HG02798 (cell line): ENCODE data around the gene ADARB2.

Source experiments
- ATAC-seq: cut with Tn5 transposase; IDR thresholded peaks from one replicate; pipeline ENCODE4 v1.9.1; 2021; ENCODE audit warnings: mild to moderate bottlenecking; ENCODE audit not compliant: unreplicated experiment, poor library complexity

ADARB2 gene

GRCh38 chr10:1602037-1602484, 135.3 kb downstream of the ADARB2 start:
- no peak for ATAC-seq

GRCh38 chr10:1601406-1601805, 135.9 kb downstream of the ADARB2 start:
- no peak for ATAC-seq

- peak; percentile 55 for ATAC-seq
Observed at GRCh38 chr10:1600861-1601260, 136.5 kb downstream of the ADARB2 start.

- ATAC-seq = no peak
Observed at GRCh38 chr10:1598393-1599153, 138.8 kb downstream of the ADARB2 start.

DNA sequence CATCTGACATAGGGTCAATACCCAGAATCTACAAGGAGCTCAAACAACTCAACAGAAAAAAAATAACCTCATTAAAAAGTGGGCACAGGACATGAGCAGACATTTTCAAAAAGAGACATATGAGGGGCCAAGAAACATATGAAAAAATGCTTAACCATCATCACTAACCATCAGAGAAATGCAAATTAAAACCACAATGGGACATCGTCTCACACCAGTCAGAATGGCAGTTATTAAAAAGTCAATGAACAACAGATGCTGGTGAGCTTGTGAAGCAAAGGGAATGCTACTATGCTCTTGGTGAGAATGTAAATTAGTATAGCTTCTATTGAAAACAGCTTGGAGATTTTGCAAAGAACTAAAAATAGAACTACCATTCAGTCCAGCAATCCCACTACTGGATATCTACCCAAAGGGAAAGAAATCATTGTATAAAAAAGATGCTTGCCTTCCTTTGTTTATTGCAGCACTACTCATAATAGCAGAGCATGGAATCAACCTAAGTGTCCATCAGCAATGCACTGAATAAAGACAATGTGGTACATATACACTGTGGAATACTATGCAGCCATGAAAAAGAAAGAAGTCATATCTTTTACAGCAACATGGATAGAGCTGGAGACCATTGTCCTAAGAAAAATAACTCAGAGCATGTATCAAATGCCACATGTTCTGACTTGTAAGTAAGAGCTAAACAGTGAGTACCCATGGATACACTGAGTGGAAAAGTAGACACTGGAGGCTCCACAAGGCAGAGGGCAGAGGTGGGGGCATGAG, 139.8 kb downstream of the ADARB2 start:
- no peak for ATAC-seq

DNA sequence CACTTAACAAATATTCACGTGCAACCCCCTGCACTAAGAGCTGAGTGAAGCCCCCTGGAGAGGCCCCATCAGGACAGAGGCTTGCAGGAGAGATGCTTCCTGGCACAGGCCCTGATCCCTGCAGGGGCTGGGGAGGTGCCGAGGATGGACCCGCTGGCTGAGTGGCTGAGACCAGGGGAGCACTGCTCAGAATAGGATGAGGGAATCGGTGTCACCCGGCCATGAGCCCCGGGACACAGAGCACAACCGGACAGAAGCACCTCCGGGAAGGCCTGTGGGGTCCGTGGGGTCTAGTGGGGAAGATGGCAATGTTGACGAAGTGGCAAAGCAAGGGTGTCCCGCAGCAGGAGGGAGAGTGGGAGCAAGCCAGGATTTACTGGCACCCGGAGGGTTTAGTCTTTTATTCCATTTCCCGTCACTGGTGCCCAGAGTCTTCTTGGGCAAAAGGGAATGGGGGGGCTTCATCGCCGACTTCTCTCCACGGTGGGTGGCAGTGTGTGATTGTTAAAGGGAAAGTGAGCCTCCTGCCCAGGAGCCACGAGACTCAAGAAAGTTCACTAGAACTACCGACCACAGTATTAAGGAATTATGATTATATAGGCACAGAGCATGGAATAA, 140.7 kb downstream of the ADARB2 start:
- no peak for ATAC-seq

DNA sequence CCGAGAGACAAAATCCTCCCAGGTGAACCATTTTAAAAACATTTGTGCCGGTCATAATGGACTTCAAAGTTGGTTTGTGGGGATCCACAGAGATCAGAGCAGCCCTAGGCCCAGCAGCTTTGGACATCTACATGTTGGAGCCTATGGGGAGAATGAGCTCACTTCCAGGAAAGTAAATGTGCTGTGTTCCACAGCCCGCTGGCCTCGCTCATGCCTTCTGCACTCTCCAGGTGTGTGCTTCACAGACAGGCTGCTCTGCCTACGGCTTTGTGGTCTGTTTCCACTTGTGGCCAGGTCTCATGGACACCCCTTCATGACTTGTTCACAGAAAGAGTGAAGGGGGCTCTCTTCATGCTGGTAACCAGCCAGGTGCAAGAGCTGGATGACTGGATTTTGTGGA, 141.6 kb downstream of the ADARB2 start:
- ATAC-seq = no peak

GRCh38 chr10:1595242-1595600, 142.1 kb downstream of the ADARB2 start:
- no peak for ATAC-seq

DNA sequence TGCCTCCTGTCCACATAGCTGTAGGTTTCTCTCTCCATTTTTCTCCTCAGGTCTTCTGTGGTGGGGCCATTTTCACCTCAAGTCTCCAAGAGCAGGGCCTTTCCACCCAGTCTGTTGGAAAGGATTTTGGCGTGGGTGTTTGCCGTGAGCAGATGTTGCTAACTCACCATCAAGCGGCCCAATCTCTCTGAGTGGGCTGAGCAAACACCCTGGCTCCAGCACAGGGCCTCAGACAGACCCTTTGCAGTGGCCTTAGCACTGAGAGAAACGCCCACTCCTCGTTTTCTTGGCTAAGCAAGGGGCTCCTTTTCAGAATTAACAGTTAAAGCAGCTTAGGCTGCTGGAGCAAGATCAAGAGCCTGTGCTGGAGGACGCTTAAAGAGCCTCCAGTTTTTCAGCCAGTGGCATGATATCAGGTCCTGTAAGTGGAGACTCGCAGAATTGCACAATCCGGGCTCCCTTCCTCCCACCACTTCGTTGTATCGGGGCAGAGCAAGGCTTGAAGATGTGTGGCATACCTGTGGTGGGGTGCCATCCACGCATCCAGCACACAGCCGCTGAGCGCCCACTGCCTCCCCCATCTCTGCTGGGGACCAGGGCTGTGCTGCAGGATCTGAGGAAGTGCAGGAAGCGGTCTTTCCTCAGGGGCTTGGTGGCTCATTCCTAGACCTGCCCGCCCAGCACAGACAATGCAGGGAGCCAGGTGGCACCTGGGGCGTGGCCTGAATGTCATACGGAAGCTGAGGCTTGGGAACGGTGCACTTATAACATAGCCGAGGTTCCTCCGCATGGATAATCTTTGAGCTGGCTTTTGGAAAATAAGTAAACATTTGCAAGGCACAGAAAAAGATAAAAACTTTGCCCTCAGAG, 142.7 kb downstream of the ADARB2 start:
- ATAC-seq = no peak

DNA sequence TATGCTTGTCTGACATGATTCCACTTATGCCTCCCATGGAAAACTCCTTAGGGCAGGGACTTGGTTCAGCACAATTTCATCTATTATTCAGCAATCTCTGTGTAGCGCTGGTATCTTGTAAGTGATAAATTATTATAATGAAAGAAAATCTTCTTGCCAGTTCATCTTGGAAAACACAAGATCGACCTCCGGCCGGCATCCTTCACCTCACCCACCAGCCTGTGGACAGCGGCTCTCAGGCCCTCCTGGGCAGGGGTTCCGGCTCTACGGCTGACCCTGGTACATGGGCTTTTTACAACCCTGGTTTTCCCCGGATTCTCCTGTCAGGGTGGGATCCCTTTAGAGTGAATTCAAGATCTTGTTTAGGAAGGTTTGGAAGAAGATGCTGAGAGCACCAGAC, 145.6 kb downstream of the ADARB2 start:
- ATAC-seq = no peak

- ATAC-seq = no peak
Observed at GRCh38 chr10:1591045-1591444, 146.3 kb downstream of the ADARB2 start.

DNA sequence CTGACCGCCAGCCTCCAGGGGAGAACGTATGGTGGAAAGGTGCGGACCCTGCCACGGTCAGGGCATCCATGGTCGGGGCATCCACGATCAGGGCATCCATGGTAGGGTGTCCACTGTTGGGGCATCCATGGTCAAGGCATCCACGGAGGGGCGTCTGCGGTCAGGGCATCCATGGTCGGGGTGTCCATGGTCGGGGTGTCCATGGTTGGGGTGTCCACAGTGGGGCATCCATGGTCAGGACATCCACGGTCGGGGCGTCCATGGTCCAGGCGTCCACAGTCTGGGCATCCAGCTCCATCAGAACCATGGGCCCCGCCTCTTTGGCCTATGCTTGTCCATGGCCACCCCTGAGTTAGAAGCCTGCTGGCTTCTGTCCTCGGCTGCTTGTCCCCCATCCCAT, 148.1 kb downstream of the ADARB2 start:
- no peak for ATAC-seq

GRCh38 chr10:1582739-1583138, 154.6 kb downstream of the ADARB2 start:
- no peak for ATAC-seq

GRCh38 chr10:1581189-1581588, 156.1 kb downstream of the ADARB2 start:
- ATAC-seq = no peak

- ATAC-seq = no peak
Observed at GRCh38 chr10:1579671-1580070, 157.7 kb downstream of the ADARB2 start.

GRCh38 chr10:1579141-1579491, 158.2 kb downstream of the ADARB2 start:
- no peak for ATAC-seq

- no peak for ATAC-seq
Observed at GRCh38 chr10:1578392-1579140, 158.8 kb downstream of the ADARB2 start.

GRCh38 chr10:1577945-1578344, 159.4 kb downstream of the ADARB2 start:
- ATAC-seq = no peak

DNA sequence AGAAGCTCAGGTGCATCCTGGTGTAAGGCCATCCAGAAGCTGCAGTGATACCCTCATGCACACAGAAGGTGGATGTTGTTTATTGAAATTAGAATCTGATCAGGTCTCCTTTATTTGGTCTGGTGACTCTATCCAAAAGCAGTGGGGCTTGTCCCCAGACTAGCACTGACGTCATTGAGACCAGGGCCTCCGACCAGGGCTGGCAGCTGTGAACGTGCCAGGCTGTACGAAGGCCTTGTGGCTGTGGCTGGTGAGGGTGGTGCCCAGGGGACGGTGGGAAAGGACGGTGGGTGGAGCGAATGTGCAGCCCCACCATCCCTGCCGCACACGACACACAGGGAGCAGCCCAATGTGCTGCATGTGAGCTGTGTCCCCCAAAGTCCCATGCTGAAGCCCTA, 160.0 kb downstream of the ADARB2 start:
- no peak for ATAC-seq
